ENCODE data around the gene P2RX4.
"Not testable (repeated sequence)": the region's sequence is repeated elsewhere in the genome, so short reads cannot be mapped to it uniquely, and the experiment has no call there.

The P2RX4 gene

GRCh38 chr12:121228919-121229665 lies 19.2 kb downstream of the P2RX4 start:
- Histone ChIP-seq H3K27me3 (ENCODE audit: low read length) (no peaks in the 10 kb centered on the region), H4K20me1 (ENCODE audit: low read depth, low read length) (no peaks in the 10 kb centered on the region), H3K27ac (ENCODE audit: low read depth, low read length) (no peak overlapping the region), H3F3A (ENCODE audit: insufficient read depth) (no peaks in the 10 kb centered on the region), H3K9me3 (ENCODE audit: insufficient read depth, low read length) (no peaks in the 10 kb centered on the region), H2AFZ (ENCODE audit: low read depth, low read length, severe bottlenecking) (no peak overlapping the region), H3K4me3 (ENCODE audit: insufficient read depth, low read length, poor library complexity, severe bottlenecking) (no peak overlapping the region), H3K79me2 (ENCODE audit: insufficient read depth, low read length) (no peaks in the 10 kb centered on the region), H3K4me2 (ENCODE audit: low read depth, low read length, poor library complexity, severe bottlenecking) (no peak overlapping the region), H3K9ac (ENCODE audit: low read length) (no peak overlapping the region), H3K36me3 (ENCODE audit: low read length) (no peaks in the 10 kb centered on the region), H3K9me2 (replicated peaks; ENCODE audit: insufficient read depth, low read length) (no peaks in the 10 kb centered on the region)
- TF ChIP-seq EZH2phosphoT487 (conservative IDR thresholded peaks at IDR 0.05; ENCODE audit: low read length) (no peak), CTCF (IDR thresholded peaks at IDR 0.05; ENCODE audit: insufficient read depth, low read length, poor library complexity, severe bottlenecking) (no peak)

- not testable (repeated sequence) for H3K79me2 ChIP-seq (ENCODE audit: insufficient read depth, low read length); H3K4me3 ChIP-seq (ENCODE audit: insufficient read depth, low read length, poor library complexity, severe bottlenecking); H3K27ac ChIP-seq (ENCODE audit: low read depth, low read length); H3F3A ChIP-seq (ENCODE audit: insufficient read depth); H3K9me3 ChIP-seq (ENCODE audit: insufficient read depth, low read length); H3K4me2 ChIP-seq (ENCODE audit: low read depth, low read length, poor library complexity, severe bottlenecking); H3K27me3 ChIP-seq (ENCODE audit: low read length); H3K9ac ChIP-seq (ENCODE audit: low read length); H2AFZ ChIP-seq (ENCODE audit: low read depth, low read length, severe bottlenecking); H3K9me2 ChIP-seq (replicated peaks; ENCODE audit: insufficient read depth, low read length); H3K36me3 ChIP-seq (ENCODE audit: low read length); H4K20me1 ChIP-seq (ENCODE audit: low read depth, low read length)
- peak; percentile 53 for TF ChIP-seq CTCF (IDR thresholded peaks at IDR 0.05; ENCODE audit: insufficient read depth, low read length, poor library complexity, severe bottlenecking)
These were observed 20.1 kb downstream of the P2RX4 start for GRCh38 chr12:121229826-121230537.

GRCh38 chr12:121230538-121230907 lies 20.6 kb downstream of the P2RX4 start:
- H3F3A ChIP-seq (ENCODE audit: insufficient read depth) = no peaks in the 10 kb centered on the region
- no peaks in the 10 kb centered on the region for H3K79me2 ChIP-seq (ENCODE audit: insufficient read depth, low read length)
- H3K9me2 ChIP-seq (replicated peaks; ENCODE audit: insufficient read depth, low read length) = no peaks in the 10 kb centered on the region
- no peak overlapping the region for H3K4me2 ChIP-seq (ENCODE audit: low read depth, low read length, poor library complexity, severe bottlenecking)
- no peak overlapping the region for H3K27ac ChIP-seq (ENCODE audit: low read depth, low read length)
- no peaks in the 10 kb centered on the region for H4K20me1 ChIP-seq (ENCODE audit: low read depth, low read length)
- H3K36me3 ChIP-seq (ENCODE audit: low read length) = no peaks in the 10 kb centered on the region
- H3K4me3 ChIP-seq (ENCODE audit: insufficient read depth, low read length, poor library complexity, severe bottlenecking) = no peak overlapping the region
- no peak overlapping the region for H3K9ac ChIP-seq (ENCODE audit: low read length)
- no peaks in the 10 kb centered on the region for H3K27me3 ChIP-seq (ENCODE audit: low read length)
- H2AFZ ChIP-seq (ENCODE audit: low read depth, low read length, severe bottlenecking) = no peak overlapping the region
- TF ChIP-seq CTCF (IDR thresholded peaks at IDR 0.05; ENCODE audit: insufficient read depth, low read length, poor library complexity, severe bottlenecking) (no peak), EZH2phosphoT487 (conservative IDR thresholded peaks at IDR 0.05; ENCODE audit: low read length) (no peak)
- no peaks in the 10 kb centered on the region for H3K9me3 ChIP-seq (ENCODE audit: insufficient read depth, low read length)
